GM12872 (cell line): ENCODE measurements around the gene DNAJC12.
A peak's percentile ranks its signal among the peaks of the same experiment; 100 is the strongest.

Source experiments
- TF ChIP-seq, protein P1 (sequence below): IDR thresholded peaks from 3 replicates; pipeline ENCODE4 v1.5.1; 2011; ENCODE audit warnings: low read depth, mild to moderate bottlenecking, low read length, moderate library complexity; ENCODE audit not compliant: insufficient read depth

DNAJC12 gene

DNA sequence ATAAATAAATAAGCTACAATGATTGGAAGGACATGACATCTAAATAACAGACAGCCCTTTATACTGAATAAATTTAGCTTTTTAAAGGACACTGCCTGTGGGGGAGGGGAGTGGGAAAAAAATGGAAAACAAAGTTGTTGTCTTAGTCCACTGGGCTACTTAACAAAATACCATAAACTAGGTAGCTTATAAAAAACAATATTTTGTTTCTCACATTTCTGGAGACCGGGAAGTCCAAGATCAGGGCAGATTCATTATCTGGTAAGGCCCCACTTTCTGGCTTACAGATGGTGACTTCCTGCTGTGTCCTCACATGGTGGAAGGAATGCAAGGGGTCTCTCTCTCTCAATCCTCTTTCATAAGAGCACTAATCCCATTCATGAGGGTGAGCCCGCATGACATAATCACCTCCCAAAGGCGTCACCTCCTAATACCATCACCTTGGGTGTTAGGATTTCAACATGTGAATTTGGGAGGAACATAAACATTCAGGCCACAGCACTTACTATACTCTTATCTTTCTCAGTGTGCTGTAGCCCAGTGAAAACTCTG is 43.0 kb downstream of the DNAJC12 start:
- TF ChIP-seq, protein P1, sequence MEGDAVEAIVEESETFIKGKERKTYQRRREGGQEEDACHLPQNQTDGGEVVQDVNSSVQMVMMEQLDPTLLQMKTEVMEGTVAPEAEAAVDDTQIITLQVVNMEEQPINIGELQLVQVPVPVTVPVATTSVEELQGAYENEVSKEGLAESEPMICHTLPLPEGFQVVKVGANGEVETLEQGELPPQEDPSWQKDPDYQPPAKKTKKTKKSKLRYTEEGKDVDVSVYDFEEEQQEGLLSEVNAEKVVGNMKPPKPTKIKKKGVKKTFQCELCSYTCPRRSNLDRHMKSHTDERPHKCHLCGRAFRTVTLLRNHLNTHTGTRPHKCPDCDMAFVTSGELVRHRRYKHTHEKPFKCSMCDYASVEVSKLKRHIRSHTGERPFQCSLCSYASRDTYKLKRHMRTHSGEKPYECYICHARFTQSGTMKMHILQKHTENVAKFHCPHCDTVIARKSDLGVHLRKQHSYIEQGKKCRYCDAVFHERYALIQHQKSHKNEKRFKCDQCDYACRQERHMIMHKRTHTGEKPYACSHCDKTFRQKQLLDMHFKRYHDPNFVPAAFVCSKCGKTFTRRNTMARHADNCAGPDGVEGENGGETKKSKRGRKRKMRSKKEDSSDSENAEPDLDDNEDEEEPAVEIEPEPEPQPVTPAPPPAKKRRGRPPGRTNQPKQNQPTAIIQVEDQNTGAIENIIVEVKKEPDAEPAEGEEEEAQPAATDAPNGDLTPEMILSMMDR, result no peak

DNA sequence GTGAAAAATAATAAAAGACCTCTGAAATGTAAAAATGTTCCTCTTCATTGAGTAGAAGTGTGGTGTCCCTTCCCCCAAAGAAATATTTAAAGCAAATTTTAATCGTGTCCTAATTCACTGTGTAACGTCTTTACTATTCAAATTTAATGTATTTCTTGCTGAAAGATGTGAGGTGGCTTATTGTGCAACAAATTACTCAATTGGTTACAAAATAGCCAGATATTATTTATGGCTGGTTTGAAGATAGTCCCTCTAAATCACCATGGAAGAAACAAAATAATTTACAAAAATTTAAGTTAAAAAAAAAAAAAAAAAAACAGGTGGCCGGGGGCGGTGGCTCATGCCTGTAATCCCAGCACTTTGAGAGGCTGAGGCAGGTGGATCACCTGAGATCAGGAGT is 43.7 kb downstream of the DNAJC12 start:
- TF ChIP-seq, protein P1, result no peak

DNA sequence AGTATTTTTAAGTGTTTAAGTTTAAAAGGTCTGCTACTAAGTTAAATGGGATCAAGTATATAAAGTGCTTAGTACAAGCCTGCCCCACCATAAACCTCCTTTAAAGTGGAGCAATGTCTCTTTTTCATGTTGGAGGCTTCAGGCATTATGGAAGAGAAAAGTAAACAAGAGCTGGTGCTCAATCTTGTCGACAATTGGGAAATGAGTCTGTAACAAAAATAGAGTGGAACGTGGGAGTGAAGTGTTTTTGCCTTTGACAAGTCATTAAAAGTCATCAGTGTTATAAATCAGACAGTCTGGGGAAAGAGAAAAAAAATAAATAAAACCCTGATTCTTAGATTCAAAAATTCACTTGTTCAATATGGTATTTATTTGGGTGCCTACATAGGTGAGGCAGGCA is 44.7 kb downstream of the DNAJC12 start:
- TF ChIP-seq, protein P1, result no peak

DNA sequence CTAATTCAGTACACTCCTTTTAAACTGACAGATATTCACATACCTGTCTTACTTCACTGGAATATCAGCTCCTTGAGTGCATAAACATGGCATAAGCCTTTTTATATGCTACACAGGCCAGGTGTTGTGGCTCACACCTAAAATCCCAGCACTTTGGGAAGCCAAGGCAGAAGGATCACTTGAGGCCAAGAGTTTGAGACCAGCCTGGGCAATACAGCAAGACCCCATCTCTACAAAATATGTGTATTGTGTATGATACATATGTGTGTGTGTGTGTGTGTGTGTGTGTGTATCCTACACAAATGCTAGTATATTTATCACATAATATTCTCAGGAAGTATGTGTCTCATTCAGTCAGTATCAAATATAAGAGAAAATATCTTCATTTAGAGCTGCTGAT is 45.3 kb downstream of the DNAJC12 start:
- TF ChIP-seq, protein P1, result no peak

DNA sequence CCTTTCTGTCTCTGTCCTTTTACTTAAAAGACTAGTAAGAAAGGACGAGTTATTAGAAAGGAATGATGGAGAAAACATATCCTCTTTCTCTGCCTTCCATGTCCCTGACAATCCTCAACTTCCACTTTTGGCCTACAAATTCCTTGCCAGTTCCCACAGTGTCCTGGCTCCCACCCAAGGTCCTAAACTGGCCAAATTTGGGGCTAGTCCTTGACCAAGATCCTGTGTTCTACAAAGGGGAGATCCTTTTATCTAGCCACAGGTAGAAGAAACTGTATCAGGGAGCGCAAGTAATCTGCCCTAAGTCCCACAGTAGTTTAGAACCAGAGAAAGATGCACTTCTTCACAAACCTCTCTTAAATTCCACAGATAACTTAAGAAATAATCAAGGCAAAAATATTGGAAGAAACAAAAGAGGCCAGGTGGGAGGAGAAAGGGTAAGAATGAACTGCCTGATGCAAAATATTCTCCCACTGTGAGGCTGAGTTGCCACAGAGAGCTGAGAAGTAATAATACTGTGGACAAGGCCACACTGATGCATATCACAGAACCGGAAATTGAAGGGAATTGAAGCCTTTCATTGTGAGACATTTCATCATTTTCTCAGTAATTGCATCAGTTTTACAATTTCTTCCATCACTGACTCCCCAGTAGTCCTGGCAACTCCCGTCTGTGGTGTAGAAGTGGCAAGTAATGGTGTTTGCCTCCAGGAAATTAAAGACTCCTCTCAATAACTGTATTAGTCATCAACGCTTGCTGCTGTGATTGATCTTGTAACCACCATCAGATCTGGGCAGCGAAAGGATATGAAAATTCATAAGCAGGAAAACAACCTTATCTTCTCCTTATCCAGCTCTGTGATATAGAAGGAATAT is 47.2 kb downstream of the DNAJC12 start:
- TF ChIP-seq, protein P1, result no peak

DNA sequence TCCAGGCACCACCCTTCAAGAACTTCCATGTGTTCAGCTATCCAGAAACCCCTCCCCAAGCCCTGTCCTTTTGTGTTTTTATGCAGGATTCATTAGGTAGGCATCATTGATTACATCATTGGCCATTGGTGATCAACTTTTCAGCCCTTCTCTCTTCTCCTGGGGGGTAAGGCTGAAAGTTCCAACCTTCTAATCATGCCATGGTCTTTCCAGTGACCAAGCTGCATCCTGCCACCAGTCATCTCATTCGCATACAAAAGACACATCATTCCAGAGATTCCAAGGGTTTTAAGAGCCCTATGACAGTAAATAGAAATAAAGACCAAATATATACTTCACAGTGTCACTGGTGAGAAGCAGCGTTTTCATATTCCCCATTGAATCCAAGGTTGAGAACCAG is 48.2 kb downstream of the DNAJC12 start:
- TF ChIP-seq, protein P1, result no peak

DNA sequence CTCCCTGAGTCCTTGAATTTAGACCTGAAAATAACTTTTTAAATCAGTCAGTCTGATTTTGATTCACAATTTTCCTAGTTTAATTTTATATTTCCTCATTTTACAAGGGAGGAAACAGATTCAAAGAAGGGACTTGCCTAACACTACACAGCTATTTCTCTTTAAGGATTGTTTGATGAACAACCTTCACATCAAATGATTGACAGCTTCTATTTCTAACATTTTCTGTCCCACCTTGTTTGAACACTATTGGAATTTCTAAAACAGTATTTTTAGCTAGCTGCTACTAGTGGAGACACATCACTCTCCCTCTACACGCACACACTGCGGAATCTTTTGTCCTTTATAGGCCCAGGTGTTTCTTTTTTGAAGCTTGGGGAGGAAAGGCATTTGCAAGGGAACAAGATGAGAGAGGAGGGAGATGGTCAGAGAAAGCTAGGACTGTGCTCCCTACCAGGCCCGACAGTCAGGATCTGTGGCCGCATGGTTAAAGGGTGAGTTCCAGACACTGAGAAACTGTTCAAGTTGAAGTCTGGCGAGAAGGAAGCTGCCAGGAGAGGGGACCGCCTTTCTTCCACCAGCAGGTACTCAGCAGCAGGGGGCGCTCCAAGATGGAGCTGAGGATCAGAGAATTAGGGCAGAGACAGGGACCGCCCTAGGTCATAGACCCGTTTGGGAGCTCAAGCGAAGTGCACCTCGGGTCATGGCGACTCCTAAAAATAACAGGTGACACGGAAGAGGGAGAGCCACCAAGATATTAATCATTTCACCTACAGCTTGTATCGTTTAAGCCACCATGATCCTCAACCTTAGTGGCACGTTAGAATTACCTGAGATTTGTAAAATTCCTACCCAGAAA is 49.7 kb downstream of the DNAJC12 start:
- TF ChIP-seq, protein P1, result peak; percentile 88
